H1 (cell line): ENCODE data around the gene ZNF609. TPM values are rescaled to one million over a fixed set of nuclear protein-coding genes. Genes with fewer than 3 reads are reported as not detected.

ENCODE experiments used
- CTCF ChIA-PET: fragments of 300-600 bp; sonication (Branson Sonifier 250); formaldehyde crosslinking; loops from one replicate; lab custom pipeline; 2021; ENCODE audit not compliant: partially characterized antibody; lab: Charles Lee
- POLR2A ChIA-PET: fragments of 300-600 bp; sonication (Branson Sonifier 250); formaldehyde crosslinking; loops from one replicate; lab custom pipeline; 2021; ENCODE audit warnings: inconsistent platforms; ENCODE audit not compliant: partially characterized antibody; lab: Charles Lee
- DNase-seq, 2 experiments: peaks; one replicate each; pipeline versions ENCODE4 v3.0.0 to v3.0.0-alpha.2; 2010 to 2022; ENCODE audit warnings: low spot score in 2 of 2, low read depth in 1 of 2, mixed read lengths in 1 of 2
- FAIRE-seq: peaks from 2 replicates; lab custom pipeline; 2011; peaks lifted over from hg19 to GRCh38; lab: Jason Lieb, UNC
- H2AFZ ChIP-seq: 2 replicates; pipeline ENCODE4 v1.8.1; 2012; ENCODE audit warnings: low read length, inconsistent platforms
- H2AK5ac ChIP-seq: 2 replicates; pipeline ENCODE4 v1.6.1; 2013; ENCODE audit warnings: low read depth, low read length
- H2BK120ac ChIP-seq: replicated peaks from 2 replicates; pipeline ENCODE3; 2013; ENCODE audit warnings: low read depth, low read length, inconsistent platforms
- H2BK12ac ChIP-seq: 2 replicates; pipeline ENCODE4 v1.6.1; 2013; ENCODE audit warnings: low read depth, low read length
- H2BK15ac ChIP-seq: 2 replicates; pipeline ENCODE4 v1.6.1; 2013; ENCODE audit warnings: low read length
- H2BK20ac ChIP-seq: 2 replicates; pipeline ENCODE4 v1.6.1; 2013; ENCODE audit warnings: low read length
- H2BK5ac ChIP-seq: 2 replicates; pipeline ENCODE4 v1.6.1; 2013; ENCODE audit warnings: low read depth, low read length
- H3K14ac ChIP-seq: 2 replicates; pipeline ENCODE4 v1.6.1; 2013; ENCODE audit warnings: inconsistent platforms; ENCODE audit not compliant: insufficient read length
- H3K18ac ChIP-seq: 2 replicates; pipeline ENCODE4 v1.6.1; 2013; ENCODE audit warnings: low read length; ENCODE audit errors: extremely low read depth
- H3K23ac ChIP-seq: 2 replicates; pipeline ENCODE4 v1.6.1; 2013; ENCODE audit warnings: inconsistent platforms; ENCODE audit not compliant: insufficient read length
- H3K23me2 ChIP-seq: 2 replicates; pipeline ENCODE4 v1.6.1; 2013; ENCODE audit warnings: low read depth, low read length
- H3K27ac ChIP-seq: 2 replicates; pipeline ENCODE4 v1.6.1; 2011; ENCODE audit warnings: low read depth, low read length, inconsistent platforms
- H3K27me3 ChIP-seq, 4 experiments: replicated peaks in 1 of 4; 1 replicate in 1 of 4; 2 replicates in 3 of 4; pipeline versions ENCODE4 v1.6.1 to v1.8.1; 2011 to 2013; ENCODE audit warnings: low read length in 3 of 4, mild to moderate bottlenecking in 3 of 4, inconsistent platforms in 2 of 4, mixed read lengths in 2 of 4, moderate library complexity in 1 of 4; ENCODE audit not compliant: control insufficient read depth in 3 of 4, insufficient read depth in 3 of 4; ENCODE audit errors: extremely low read depth in 1 of 4
- H3K36me3 ChIP-seq, 4 experiments: 2 replicates each; pipeline versions ENCODE4 v1.6.1 to v1.8.1; 2011 to 2013; ENCODE audit warnings: mild to moderate bottlenecking in 4 of 4, low read length in 3 of 4, moderate library complexity in 2 of 4, control low read depth in 1 of 4, inconsistent platforms in 1 of 4; ENCODE audit not compliant: insufficient read depth in 4 of 4, control insufficient read depth in 2 of 4
- H3K4ac ChIP-seq: replicated peaks from 2 replicates; pipeline ENCODE3; 2013; ENCODE audit warnings: low read length, low read depth, mixed read lengths, inconsistent platforms; ENCODE audit not compliant: insufficient read length
- H3K4me1 ChIP-seq, 4 experiments: replicated peaks in 1 of 4; 1 replicate in 1 of 4; 2 replicates in 3 of 4; pipeline versions ENCODE4 v1.6.1 to v1.8.1; 2011 to 2013; ENCODE audit warnings: low read length in 3 of 4, inconsistent platforms in 2 of 4, mixed read lengths in 1 of 4; ENCODE audit not compliant: insufficient read depth in 4 of 4, control insufficient read depth in 3 of 4
- H3K4me2 ChIP-seq, 2 experiments: 2 replicates each; pipeline versions ENCODE4 v1.6.1 to v1.8.1; 2011 to 2013; ENCODE audit warnings: low read depth in 2 of 2, low read length in 2 of 2, control low read depth in 1 of 2, inconsistent platforms in 1 of 2, mild to moderate bottlenecking in 1 of 2; ENCODE audit not compliant: insufficient read depth in 1 of 2
- H3K4me3 ChIP-seq, 4 experiments: fragments of 200-600, 300-600 bp in 1 of 4; sonication (generic), shearing (Covaris generic), sonication (Bioruptor Twin) in 1 of 4; 2 replicates each; pipeline versions ENCODE4 v1.5.1 to v1.8.1; 2011 to 2016; ENCODE audit warnings: low read length in 4 of 4, low read depth in 3 of 4, control low read depth in 2 of 4, inconsistent platforms in 2 of 4, mild to moderate bottlenecking in 2 of 4, mixed read lengths in 1 of 4, moderate library complexity in 1 of 4; ENCODE audit not compliant: insufficient read depth in 2 of 4; ENCODE audit errors: extremely low read depth in 1 of 4
- H3K56ac ChIP-seq: replicated peaks from 2 replicates; pipeline ENCODE3; 2013; ENCODE audit warnings: low read depth, mild to moderate bottlenecking, mixed read lengths, low read length, inconsistent platforms; ENCODE audit not compliant: insufficient read length
- H3K79me1 ChIP-seq: 2 replicates; pipeline ENCODE4 v1.6.1; 2013; ENCODE audit warnings: low read depth, low read length, control low read depth
- H3K79me2 ChIP-seq, 2 experiments: 2 replicates each; pipeline versions ENCODE4 v1.6.1 to v1.8.1; 2012 to 2013; ENCODE audit warnings: low read length in 2 of 2, mild to moderate bottlenecking in 2 of 2, inconsistent platforms in 1 of 2; ENCODE audit not compliant: insufficient read depth in 2 of 2, control insufficient read depth in 1 of 2
- H3K9ac ChIP-seq, 4 experiments: replicated peaks in 1 of 4; 1 replicate in 1 of 4; 2 replicates in 3 of 4; pipeline versions ENCODE4 v1.6.1 to v1.8.1; 2011 to 2013; ENCODE audit warnings: low read depth in 3 of 4, low read length in 3 of 4, control low read depth in 2 of 4, mild to moderate bottlenecking in 2 of 4, moderate library complexity in 2 of 4, inconsistent platforms in 1 of 4; ENCODE audit errors: extremely low read depth in 1 of 4
- H3K9me3 ChIP-seq, 2 experiments: 2 replicates each; pipeline versions ENCODE4 v1.6.1 to v1.8.1; 2012 to 2013; ENCODE audit warnings: mild to moderate bottlenecking in 2 of 2, moderate library complexity in 2 of 2, control low read depth in 1 of 2, inconsistent platforms in 1 of 2, low read depth in 1 of 2, low read length in 1 of 2, mixed read lengths in 1 of 2; ENCODE audit not compliant: insufficient read depth in 2 of 2
- H4K20me1 ChIP-seq, 2 experiments: replicated peaks in 1 of 2; 2 replicates each; pipeline versions ENCODE3 to v1.8.1; 2011 to 2013; ENCODE audit warnings: inconsistent platforms in 2 of 2, low read length in 2 of 2, mild to moderate bottlenecking in 1 of 2; ENCODE audit not compliant: insufficient read depth in 2 of 2, control insufficient read depth in 1 of 2
- H4K5ac ChIP-seq: 2 replicates; pipeline ENCODE4 v1.6.1; 2013; ENCODE audit warnings: low read length, low read depth, mixed read lengths, inconsistent platforms; ENCODE audit not compliant: insufficient read length
- H4K8ac ChIP-seq: 2 replicates; pipeline ENCODE4 v1.8.0; 2013; ENCODE audit warnings: mild to moderate bottlenecking, moderate library complexity, low read length, inconsistent platforms; ENCODE audit not compliant: insufficient read depth; ENCODE audit errors: extremely low read depth
- H4K91ac ChIP-seq: replicated peaks from 2 replicates; pipeline ENCODE3; 2013; ENCODE audit warnings: low read length, mixed read lengths, inconsistent platforms; ENCODE audit not compliant: insufficient read length
- CTBP2 ChIP-seq: IDR thresholded peaks from 2 replicates; pipeline ENCODE4 v1.7.0; 2011; ENCODE audit warnings: borderline replicate concordance, mild to moderate bottlenecking, moderate library complexity, mixed read lengths, low read length; ENCODE audit not compliant: insufficient read depth, insufficient read length
- EP300 ChIP-seq, 2 experiments: IDR thresholded peaks; 1 replicate in 1 of 2; 2 replicates in 1 of 2; pipeline ENCODE4 v1.6.1; 2011 to 2012; ENCODE audit warnings: low read depth in 2 of 2, low read length in 2 of 2, mild to moderate bottlenecking in 2 of 2, borderline replicate concordance in 1 of 2, inconsistent platforms in 1 of 2, moderate library complexity in 1 of 2
- GTF2F1 ChIP-seq: IDR thresholded peaks from 2 replicates; pipeline ENCODE4 v1.6.1; 2012; ENCODE audit warnings: low read depth, low read length, improper control_type of control experiment, borderline replicate concordance
- HDAC2 ChIP-seq, 2 experiments: fragments of 300-600 bp in 1 of 2; sonication (generic) in 1 of 2; IDR thresholded peaks; 2 replicates each; pipeline ENCODE4 v1.6.1; 2011 to 2012; ENCODE audit warnings: low read depth in 2 of 2, low read length in 2 of 2, mild to moderate bottlenecking in 2 of 2, moderate library complexity in 2 of 2, borderline replicate concordance in 1 of 2, inconsistent platforms in 1 of 2
- HDAC6 ChIP-seq: IDR thresholded peaks from one replicate; pipeline ENCODE4 v1.7.1; 2012; ENCODE audit warnings: low read depth, mild to moderate bottlenecking, inconsistent platforms, low read length, moderate library complexity
- JUND ChIP-seq: IDR thresholded peaks from 2 replicates; pipeline ENCODE4 v1.6.1; 2011; ENCODE audit warnings: mild to moderate bottlenecking, improper control_type of control experiment, low read length
- RFX5 ChIP-seq: IDR thresholded peaks from 2 replicates; pipeline ENCODE4 v1.6.1; 2011; ENCODE audit warnings: low read depth, low read length, improper control_type of control experiment, borderline replicate concordance
- SP1 ChIP-seq: IDR thresholded peaks from 2 replicates; pipeline ENCODE4 v1.6.1; 2011; ENCODE audit warnings: low read depth, low read length
- SP2 ChIP-seq: IDR thresholded peaks from 2 replicates; pipeline ENCODE4 v1.6.1; 2012; ENCODE audit warnings: mild to moderate bottlenecking, low read length, inconsistent platforms
- SUZ12 ChIP-seq: fragments of 200-600 bp; sonication (generic); IDR thresholded peaks from 2 replicates; pipeline ENCODE4 v1.6.1; 2012; ENCODE audit warnings: mild to moderate bottlenecking, inconsistent platforms, low read length, moderate library complexity, mixed read lengths
- TAF1 ChIP-seq: IDR thresholded peaks from 2 replicates; pipeline ENCODE4 v1.6.1; 2011; ENCODE audit warnings: mild to moderate bottlenecking, low read depth, low read length
- TEAD4 ChIP-seq: IDR thresholded peaks from 2 replicates; pipeline ENCODE4 v1.6.1; 2012; ENCODE audit warnings: low read depth, low read length, inconsistent platforms, mixed read lengths
- WGBS, 2 experiments: shearing (Covaris generic) in 1 of 2; methylation state at CpG; one replicate each; pipeline versions ENCODE4 v1.1.6 to v1.1.7; 2013 to 2015; ENCODE audit warnings: low lambda C conversion rate in 2 of 2, mixed read lengths in 2 of 2, inconsistent platforms in 1 of 2, low coverage in 1 of 2, missing lambda C conversion rate in 1 of 2; ENCODE audit not compliant: insufficient replicate concordance in 2 of 2, insufficient coverage in 1 of 2, insufficient read length in 1 of 2; ENCODE audit errors: extremely low coverage in 1 of 2, missing lambda C conversion rate in 1 of 2; 5-methylcytosine and 5-hydroxymethylcytosine counted together
- polyA plus RNA-seq, 7 experiments: library from polyadenylated mRNA; depleted of rRNA in 3 of 7; stranded (reverse) in 5 of 7; unstranded in 2 of 7; fragments of >200 nt in 5 of 7; fragments of 200-250 nt in 2 of 7; gene quantifications; 1 replicate in 5 of 7; 2 replicates in 1 of 7; 4 replicates in 1 of 7; pipeline versions ENCODE4 v1.2.1 to v1.2.3, GENCODE V29; 2011 to 2013; ENCODE audit warnings: missing spikeins in 2 of 7, mixed read lengths in 2 of 7
- total RNA-seq: library from RNA; stranded (reverse); fragmentation: NEBNext Ultra II Directional; extraction: Animal tissue kit (Norgen Biotek cat#: 25700); gene quantifications from 2 replicates; pipeline ENCODE4 v1.2.1, GENCODE V29; 2021

ZNF609 gene
- total and polyA plus RNA-seq, 2 of the 8 experiments (the other 6 are each of a cell fraction or from before 2014, with no cell fraction given) = 15.5 to 47.8 TPM

DNA sequence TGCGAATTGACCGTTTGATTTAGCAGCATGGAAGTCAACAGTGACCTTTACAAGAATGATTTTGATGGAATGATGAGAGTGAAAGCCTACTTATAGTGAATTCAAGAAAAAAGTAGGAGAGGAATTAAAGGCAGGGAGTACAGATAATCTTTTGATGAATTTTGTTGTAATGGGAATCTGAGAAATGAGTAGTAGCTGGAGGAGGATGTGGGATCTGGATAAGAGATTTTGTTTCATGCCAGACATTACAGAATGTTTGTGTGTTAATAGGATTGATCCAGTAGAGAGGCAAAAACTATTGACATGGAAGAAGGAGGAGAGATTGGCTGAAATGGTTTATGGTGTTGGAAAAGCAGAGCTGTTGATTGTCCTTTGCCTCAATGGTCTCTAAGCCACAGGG, 17.4 kb upstream of the ZNF609 start:
- H2BK15ac ChIP-seq = no peak overlapping the region
- no peak overlapping the region for H3K4me3 ChIP-seq
- H3K79me1 ChIP-seq = no peaks in the 10 kb centered on the region
- peaks cover 0 to 5% (median 0%) of the 10 kb centered on the region in 4 experiments; a peak in 2 of 8 replicates for H3K36me3 ChIP-seq
- no peak overlapping the region for H2AFZ ChIP-seq
- no peak overlapping the region for H3K23ac ChIP-seq
- no peaks in the 10 kb centered on the region for H3K9me3 ChIP-seq
- H4K5ac ChIP-seq = no peak overlapping the region
- no peak overlapping the region for H4K8ac ChIP-seq
- H2BK20ac ChIP-seq = no peak overlapping the region
- no peak overlapping the region for H2BK120ac ChIP-seq
- no peaks in the 10 kb centered on the region for H3K79me2 ChIP-seq
- no peak overlapping the region for H2AK5ac ChIP-seq
- 89% methylated on average over 2 of the region's 2 CpGs; no CpG with 5 or more reads in 1 of the 2 experiments for WGBS, 2 experiments
- no peak overlapping the region for H3K27ac ChIP-seq
- no peaks in the 10 kb centered on the region for H4K20me1 ChIP-seq
- H2BK5ac ChIP-seq = no peak overlapping the region
- no peaks in the 10 kb centered on the region for H3K27me3 ChIP-seq
- DNase-seq = no peak
- POLR2A ChIA-PET = interaction anchor here (1.0 kb wide), 1 partner anchor 262 kb away, joined by 3 read pairs; no protein-coding TSS in a partner anchor
- no peak overlapping the region for H4K91ac ChIP-seq
- H2BK12ac ChIP-seq = no peak overlapping the region
- FAIRE-seq = no peak
- CTCF ChIA-PET = interaction anchor here (0.6 to 1.2 kb wide), 4 partner anchors 12 to 239 kb away, joined by 3 to 4 read pairs (median 3); no protein-coding TSS in a partner anchor
- H3K23me2 ChIP-seq = no peaks in the 10 kb centered on the region
- no peak overlapping the region for H3K9ac ChIP-seq
- no peak overlapping the region for H3K4me2 ChIP-seq
- peak overlapping the region; percentile 69 for H3K56ac ChIP-seq
- no peak overlapping the region for H3K4ac ChIP-seq
- H3K14ac ChIP-seq = no peak overlapping the region
- no peak overlapping the region for H3K18ac ChIP-seq
- no peaks in the 10 kb centered on the region for H3K4me1 ChIP-seq
- TF ChIP-seq SUZ12 = no peak
- TF ChIP-seq JUND = no peak
- TF ChIP-seq TAF1 = no peak
- no peak for TF ChIP-seq HDAC6
- TF ChIP-seq SP2 = no peak
- no peak for TF ChIP-seq CTBP2
- TF ChIP-seq RFX5 = no peak
- no peak for TF ChIP-seq GTF2F1
- no peak for TF ChIP-seq EP300 (IDR thresholded peaks at IDR 0.05; ENCODE audit: borderline replicate concordance in 1 of 2, low read depth in 2 of 2, low read length in 2 of 2)
- TF ChIP-seq SP1 = no peak
- TF ChIP-seq HDAC2 (IDR thresholded peaks at IDR 0.05; ENCODE audit: borderline replicate concordance in 1 of 2, low read depth in 2 of 2, low read length in 2 of 2) = no peak
- no peak for TF ChIP-seq TEAD4
